ENCODE measurements around the gene MYL9.

The MYL9 gene

DNA sequence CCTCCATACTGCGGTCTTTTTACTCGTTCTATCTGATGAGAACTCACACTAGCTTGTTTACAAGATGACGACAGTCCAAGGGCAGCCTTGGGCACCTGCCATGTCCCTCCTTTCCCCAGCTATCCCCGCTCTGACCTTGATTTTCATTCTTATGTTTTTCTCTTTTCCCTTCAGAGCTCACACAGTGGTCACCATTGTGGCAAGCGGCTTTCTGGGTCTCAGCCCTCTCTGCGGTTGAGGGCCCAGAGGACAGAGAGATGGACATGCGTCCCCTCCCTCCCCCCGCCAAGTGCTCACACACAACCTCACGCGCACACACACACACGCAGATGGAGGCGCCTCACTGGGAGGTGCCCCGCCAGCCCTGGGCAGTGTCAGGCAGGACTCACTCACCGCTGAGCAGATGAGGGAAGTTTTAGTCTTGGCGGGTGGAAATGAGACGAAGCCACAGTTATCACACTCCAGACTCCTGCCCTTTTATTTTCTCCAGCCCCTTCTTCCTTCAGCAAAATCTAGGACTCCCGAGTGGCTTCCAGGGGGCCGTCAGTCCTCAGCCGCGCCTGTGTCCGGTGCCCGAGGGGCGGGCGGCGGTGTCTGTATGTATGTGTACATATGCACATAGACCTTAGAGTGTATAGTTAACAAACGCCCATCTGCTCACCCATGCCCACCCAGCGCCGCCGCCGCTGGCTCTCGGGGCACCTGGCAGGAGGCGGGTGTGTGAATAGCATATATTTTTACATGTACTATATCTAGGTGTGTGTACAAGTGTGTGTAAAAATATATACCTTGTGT, 13.8 kb upstream of the MYL9 start:
- no peak for FAIRE-seq

DNA sequence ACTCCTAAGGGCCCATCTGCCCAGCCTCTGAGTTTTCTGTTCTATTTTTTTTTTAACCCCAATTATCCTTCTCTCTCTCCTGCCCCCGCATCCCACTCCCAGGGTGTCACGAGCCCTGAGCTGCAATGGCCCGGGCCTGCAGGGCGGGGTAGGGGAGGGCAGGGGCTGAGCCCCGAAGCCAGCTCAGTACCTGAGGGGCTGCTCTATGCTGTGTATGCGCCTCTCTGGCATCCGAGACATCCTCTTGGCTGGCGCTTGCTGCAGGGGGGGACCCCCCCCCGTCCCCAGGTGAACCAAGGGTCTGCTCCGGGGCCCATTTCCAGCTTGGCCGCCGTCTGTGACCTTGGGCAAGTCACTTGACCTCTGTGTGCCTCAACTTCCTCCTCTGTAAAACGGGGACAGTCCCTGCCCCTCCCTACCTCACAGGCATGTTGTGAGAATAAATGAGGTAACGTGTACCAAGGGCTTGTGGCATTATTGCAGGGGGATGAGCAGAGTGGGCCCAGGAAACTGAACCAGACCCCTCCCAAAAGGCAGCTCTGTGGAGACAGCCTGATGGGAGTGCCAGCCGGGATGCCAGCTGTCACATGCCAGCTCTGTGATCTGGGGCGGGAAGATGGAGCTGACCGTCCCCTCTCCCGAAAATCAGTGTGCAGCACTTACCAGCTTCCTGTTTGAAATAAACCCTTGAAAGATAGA, 13.0 kb upstream of the MYL9 start:
- FAIRE-seq: no peak

DNA sequence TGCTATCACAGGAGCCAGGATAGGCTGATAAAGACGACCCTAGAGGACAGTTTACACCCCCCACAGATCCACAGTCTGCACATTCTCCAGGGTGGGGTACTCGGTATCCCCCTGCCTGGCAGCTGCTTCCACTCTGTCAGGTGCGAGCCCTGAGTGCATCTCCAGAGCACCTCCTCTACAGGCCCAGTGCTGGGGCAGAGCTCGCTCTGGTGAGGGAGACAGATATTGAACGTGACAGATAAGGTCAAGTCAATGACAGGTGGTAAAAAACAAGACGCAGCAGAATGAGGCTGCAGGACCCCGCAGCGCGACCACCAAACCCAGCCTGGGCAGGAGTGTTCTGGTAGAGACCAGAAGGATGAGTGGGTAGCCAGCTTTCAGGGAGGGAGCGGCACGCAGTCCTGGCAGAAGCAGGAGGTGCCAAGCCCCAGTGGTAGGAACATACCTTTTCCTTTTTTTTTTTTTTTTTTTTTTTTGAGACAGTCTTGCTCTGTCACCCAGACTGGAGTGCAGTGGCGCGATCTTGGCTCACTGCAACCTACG, 12.4 kb upstream of the MYL9 start:
- no peak for FAIRE-seq

- FAIRE-seq: no peak
Measured at GRCh38 chr20:36532388-36532787, 8.9 kb upstream of the MYL9 start.

GRCh38 chr20:36532822-36533221, 8.5 kb upstream of the MYL9 start:
- no peak for FAIRE-seq

DNA sequence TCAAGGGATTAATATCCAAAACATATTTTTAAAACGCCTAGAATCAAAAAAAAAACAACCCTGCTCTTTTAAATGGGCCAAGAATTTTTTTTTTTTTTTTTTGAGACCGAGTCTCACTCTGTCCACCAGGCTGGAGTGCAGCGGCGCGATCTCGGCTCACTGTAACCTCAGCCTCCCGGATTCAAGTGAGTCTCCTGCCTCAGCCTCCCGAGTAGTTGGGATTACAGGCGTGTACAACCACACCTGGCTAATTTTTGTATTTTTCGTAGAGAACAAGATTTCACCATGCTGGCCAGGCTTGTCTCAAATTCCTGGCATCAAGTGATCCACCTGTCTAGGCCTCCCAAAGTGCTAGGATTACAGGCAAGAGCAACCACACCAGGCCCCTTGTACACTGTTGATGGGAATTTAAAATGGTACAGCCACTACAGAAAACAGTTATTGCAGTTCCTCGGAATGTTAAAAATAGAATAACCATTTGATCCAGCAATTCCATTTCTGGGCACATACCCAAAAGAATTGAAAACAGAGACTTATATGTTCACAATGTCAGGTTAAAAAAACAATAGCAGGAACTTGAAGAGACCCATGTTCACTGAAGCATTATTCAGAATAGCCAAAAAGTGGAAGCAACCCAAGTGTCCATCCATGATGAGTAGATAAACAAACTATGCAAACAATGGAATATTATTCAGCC, 3.1 kb upstream of the MYL9 start:
- FAIRE-seq: no peak

DNA sequence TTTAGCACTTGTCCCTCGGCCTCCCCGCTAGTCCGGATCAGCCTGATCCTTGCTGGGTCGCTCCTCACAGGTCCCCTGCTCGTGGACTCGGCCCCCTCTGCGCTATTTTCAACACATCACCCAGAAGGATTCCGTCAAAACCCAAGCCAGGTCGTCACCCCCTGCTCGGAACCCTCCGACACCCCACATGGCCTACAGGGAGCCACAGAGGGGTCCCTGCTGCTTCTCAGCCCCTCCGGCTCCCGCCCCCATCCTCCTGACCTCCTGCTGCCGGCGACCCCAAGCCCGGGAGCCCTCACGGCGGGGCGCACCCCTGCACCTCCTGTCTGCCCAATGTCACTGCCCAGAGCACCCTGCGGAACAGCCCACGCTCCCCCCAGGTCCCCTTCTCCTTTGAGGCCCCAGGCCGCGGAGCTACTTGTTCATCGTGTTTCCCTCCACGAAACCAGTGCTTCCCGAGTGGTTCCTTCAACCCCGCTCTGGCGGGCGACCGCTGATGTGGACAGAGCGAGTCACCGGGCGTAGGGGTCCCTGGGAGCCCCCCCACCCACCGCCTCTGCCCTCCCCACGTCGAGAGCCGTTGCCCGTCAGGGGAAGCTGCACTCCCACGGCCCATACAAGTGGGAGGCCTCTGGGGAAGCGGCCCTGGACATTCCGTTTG, 638 bp upstream of the MYL9 start:
- no peak for FAIRE-seq

GRCh38 chr20:36541768-36542488, 609 bp downstream of the MYL9 start:
- no peak for FAIRE-seq

- FAIRE-seq: no peak
Measured at GRCh38 chr20:36542516-36543183, 1.3 kb downstream of the MYL9 start.

- no peak for FAIRE-seq
Measured at GRCh38 chr20:36543184-36544133, 2.1 kb downstream of the MYL9 start.

DNA sequence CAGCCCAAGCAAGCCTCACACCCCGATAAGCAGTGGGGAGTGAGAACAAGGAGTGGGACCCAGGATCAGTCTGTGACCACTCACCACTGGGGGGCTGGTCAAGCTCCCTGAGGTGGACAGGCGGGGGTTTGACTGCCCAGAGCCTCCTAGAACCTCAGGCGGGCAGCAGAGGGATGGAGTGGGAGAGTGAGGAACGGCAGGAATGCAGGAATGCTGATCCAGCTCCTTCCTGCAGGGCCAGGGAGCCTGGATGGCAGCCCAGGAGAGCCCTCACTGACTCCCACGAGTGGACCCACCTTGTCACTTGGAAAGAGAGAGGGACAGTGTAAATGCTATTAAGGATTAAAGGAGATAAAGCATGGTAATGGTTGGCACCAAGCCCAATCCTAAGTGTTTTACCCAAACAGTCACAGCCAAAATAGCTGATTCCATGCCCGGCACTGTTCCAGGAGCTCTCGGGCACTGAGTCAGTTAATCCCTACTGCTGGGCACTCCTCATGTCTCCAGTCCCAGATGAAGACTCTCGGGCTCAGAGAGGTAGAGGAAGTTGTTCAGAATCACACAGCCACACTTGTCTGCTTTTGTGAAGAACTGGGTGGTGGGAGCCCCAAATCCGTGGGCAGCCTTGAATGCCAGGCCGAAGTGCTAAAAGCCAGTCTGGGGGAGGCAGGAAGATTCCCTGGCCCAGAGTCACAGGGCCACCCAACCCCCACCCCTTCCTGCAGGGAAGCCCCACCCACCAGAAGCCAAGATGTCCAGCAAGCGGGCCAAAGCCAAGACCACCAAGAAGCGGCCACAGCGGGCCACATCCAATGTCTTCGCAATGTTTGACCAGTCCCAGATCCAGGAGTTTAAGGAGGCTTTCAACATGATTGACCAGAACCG, 3.1 kb downstream of the MYL9 start:
- no peak for FAIRE-seq

GRCh38 chr20:36546111-36546736, 4.9 kb downstream of the MYL9 start:
- no peak for FAIRE-seq

DNA sequence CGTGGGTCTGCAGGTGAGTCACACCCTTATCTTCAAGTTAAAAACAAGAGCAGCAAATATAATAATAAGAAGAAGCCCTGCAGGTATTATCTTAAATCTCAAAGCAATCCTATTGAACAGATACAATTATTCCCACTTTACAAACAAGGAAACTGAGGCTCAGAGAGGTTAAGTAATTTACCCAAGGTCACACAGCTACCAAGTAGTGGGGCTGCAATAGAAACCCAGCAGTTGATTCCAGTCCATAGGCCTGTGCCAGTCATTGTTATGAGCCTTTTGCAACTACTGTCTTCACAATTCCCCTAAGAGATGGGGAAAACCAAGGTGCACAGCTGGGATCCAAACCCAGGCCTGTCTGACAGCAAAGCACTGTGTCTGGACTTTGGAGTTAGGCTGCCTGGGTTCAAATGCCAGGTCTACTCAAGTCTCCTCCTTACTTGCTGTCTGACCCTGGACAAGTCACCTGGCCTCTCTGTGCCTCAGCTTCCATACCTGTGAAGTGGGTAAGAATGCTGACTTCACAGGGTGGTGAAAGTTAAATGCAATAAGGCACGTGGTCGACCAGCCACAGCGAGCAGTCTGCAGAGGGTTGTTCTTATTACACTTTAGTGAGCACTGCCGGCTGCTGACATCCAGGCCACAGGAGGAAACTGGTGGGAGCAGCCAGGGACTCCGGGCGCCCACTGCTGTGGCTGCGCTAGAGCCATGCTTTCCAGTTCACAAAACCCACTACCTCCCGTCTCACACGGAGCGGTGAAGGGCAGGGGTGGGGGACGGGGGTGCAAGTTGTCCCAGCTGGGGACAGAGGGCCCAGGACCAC, 6.1 kb downstream of the MYL9 start:
- FAIRE-seq: no peak

DNA sequence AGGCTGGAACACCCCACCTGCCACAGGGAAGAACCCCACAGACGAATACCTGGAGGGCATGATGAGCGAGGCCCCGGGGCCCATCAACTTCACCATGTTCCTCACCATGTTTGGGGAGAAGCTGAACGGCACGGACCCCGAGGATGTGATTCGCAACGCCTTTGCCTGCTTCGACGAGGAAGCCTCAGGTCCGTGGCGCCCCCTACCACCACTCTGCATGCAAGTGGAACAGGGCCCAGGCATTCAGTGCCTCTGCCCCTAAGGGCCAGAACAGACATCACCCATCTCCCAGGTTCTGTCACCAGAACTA, 6.6 kb downstream of the MYL9 start:
- FAIRE-seq: no peak

DNA sequence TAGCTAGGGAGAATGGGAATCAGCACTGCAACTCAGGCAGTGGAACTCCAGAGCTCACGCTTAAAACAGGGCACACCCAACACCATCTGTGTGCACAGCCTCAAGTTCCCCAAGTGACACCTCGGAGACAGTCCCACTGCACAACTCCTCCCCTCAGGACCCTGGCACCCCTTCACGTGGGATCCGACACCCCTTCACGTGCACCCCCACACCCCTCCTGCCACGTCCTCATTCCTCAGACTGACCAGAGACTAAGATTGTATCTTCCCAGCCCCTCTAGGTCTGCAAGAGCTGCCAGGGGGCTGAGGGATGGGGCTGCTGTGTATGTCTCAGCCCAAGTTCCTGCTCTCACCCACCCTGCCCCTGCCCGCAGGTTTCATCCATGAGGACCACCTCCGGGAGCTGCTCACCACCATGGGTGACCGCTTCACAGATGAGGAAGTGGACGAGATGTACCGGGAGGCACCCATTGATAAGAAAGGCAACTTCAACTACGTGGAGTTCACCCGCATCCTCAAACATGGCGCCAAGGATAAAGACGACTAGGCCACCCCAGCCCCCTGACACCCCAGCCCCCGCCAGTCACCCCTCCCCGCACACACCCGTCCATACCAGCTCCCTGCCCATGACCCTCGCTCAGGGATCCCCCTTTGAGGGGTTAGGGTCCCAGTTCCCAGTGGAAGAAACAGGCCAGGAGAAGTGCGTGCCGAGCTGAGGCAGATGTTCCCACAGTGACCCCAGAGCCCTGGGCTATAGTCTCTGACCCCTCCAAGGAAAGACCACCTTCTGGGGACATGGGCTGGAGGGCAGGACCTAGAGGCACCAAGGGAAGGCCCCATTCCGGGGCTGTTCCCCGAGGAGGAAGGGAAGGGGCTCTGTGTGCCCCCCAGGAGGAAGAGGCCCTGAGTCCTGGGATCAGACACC, 7.6 kb downstream of the MYL9 start:
- no peak for FAIRE-seq

GRCh38 chr20:36549628-36549941, 8.3 kb downstream of the MYL9 start:
- FAIRE-seq: no peak
